Panc1 (cell line): ENCODE data around the gene PNMA1. TPM values are rescaled to one million over a fixed set of nuclear protein-coding genes. Genes with fewer than 3 reads are reported as not detected.

Experiments used
- ATAC-seq: fragments of 200-7000 bp; cut with Tn5 transposase; 2 replicates; pipeline ENCODE4 v1.9.1; 2020; ENCODE audit warnings: mild to moderate bottlenecking, moderate library complexity
- BruUV-seq: library from RNA; stranded (reverse); fragments of 400-500 nt; replicated peaks from 2 replicates; lab custom pipeline; 2021; lab: Mats Ljungman, UMichigan
- CTCF ChIA-PET: fragments of 300-600 bp; sonication (Branson Sonifier 250); formaldehyde crosslinking; loops from one replicate; lab custom pipeline; 2022; ENCODE audit warnings: antibody characterized with exemption; lab: Charles Lee
- POLR2A ChIA-PET: fragments of 300-600 bp; sonication (Branson Sonifier 250); formaldehyde crosslinking; loops from one replicate; lab custom pipeline; 2022; ENCODE audit warnings: antibody characterized with exemption; lab: Charles Lee
- DNase-seq: peaks from one replicate; pipeline ENCODE4 v3.0.0-alpha.2; 2010; ENCODE audit warnings: low read depth, low spot score
- H3K27ac ChIP-seq: 2 replicates; pipeline ENCODE4 v1.5.1; 2011; ENCODE audit warnings: mild to moderate bottlenecking, low read length, inconsistent platforms
- H3K27me3 ChIP-seq: fragments of 200-500 bp; sonication (Bioruptor generic); 2 replicates; pipeline ENCODE4 v1.6.0; 2014; ENCODE audit warnings: low read length, inconsistent platforms; ENCODE audit not compliant: control insufficient read depth, insufficient read depth
- H3K36me3 ChIP-seq: fragments of 200-500 bp; sonication (Bioruptor generic); 2 replicates; pipeline ENCODE4 v1.5.1; 2014; ENCODE audit warnings: inconsistent platforms, mild to moderate bottlenecking, low read length, moderate library complexity; ENCODE audit not compliant: control insufficient read depth, insufficient read depth
- H3K4me1 ChIP-seq: 2 replicates; pipeline ENCODE4 v1.5.1; 2011; ENCODE audit warnings: inconsistent platforms, mild to moderate bottlenecking, low read length, moderate library complexity; ENCODE audit not compliant: control insufficient read depth, insufficient read depth
- H3K4me3 ChIP-seq, 2 experiments: 2 replicates each; pipeline ENCODE4 v1.5.1; 2011 to 2012; ENCODE audit warnings: low read depth in 2 of 2, low read length in 2 of 2, mild to moderate bottlenecking in 2 of 2, inconsistent platforms in 1 of 2, moderate library complexity in 1 of 2
- H3K9me3 ChIP-seq: fragments of 200-500 bp; sonication (Bioruptor generic); 2 replicates; pipeline ENCODE4 v1.5.1; 2014; ENCODE audit warnings: low read depth, mild to moderate bottlenecking, inconsistent platforms, low read length, moderate library complexity; ENCODE audit not compliant: control insufficient read depth, insufficient read depth
- POLR2AphosphoS5 ChIP-seq: IDR thresholded peaks from 2 replicates; pipeline ENCODE4 v1.6.1; 2012; ENCODE audit warnings: mild to moderate bottlenecking, low read depth, low read length, moderate library complexity
- SIN3A ChIP-seq: IDR thresholded peaks from 2 replicates; pipeline ENCODE4 v1.6.1; 2012; ENCODE audit warnings: low read depth, mild to moderate bottlenecking, low read length, moderate library complexity, borderline replicate concordance; ENCODE audit not compliant: insufficient read depth
- TCF7L2 ChIP-seq: IDR thresholded peaks from 2 replicates; pipeline ENCODE4 v1.6.1; 2011; ENCODE audit warnings: mild to moderate bottlenecking, low read depth, low read length, inconsistent platforms
- in situ Hi-C: cut with HindIII; loops from 2 replicates; pipeline ENCODE4 v1.10.0; 2016; ENCODE audit warnings: low sequenced_read_pairs, low pct_unique_long_range_greater_than_20kb
- intact Hi-C: fragments of 100-400 bp; cut with micrococcal nuclease; formaldehyde crosslinking; loops from one replicate; pipeline ENCODE4 v1.10.0; 2022; ENCODE audit not compliant: unreplicated experiment
- total RNA-seq: library from RNA; stranded (reverse); gene quantifications from one replicate; pipeline ENCODE4 v1.2.1, GENCODE V29; 2021; ENCODE audit not compliant: unreplicated experiment
- TF ChIP-seq, protein P1 (sequence below), 2 experiments: IDR thresholded peaks; 2 replicates each; pipeline ENCODE4 v1.6.1; 2011 to 2012; ENCODE audit warnings: low read depth in 2 of 2, control low read depth in 1 of 2, low read length in 1 of 2, mild to moderate bottlenecking in 1 of 2, moderate library complexity in 1 of 2; ENCODE audit not compliant: insufficient read depth in 1 of 2
- TF ChIP-seq, protein P2 (sequence below): fragments of 450-650 bp; IDR thresholded peaks from 2 replicates; pipeline ENCODE4 v1.5.1; 2017; ENCODE audit warnings: mild to moderate bottlenecking

The PNMA1 gene
- total RNA-seq, 1 experiment from 2014 or later = 49.7 TPM

DNA sequence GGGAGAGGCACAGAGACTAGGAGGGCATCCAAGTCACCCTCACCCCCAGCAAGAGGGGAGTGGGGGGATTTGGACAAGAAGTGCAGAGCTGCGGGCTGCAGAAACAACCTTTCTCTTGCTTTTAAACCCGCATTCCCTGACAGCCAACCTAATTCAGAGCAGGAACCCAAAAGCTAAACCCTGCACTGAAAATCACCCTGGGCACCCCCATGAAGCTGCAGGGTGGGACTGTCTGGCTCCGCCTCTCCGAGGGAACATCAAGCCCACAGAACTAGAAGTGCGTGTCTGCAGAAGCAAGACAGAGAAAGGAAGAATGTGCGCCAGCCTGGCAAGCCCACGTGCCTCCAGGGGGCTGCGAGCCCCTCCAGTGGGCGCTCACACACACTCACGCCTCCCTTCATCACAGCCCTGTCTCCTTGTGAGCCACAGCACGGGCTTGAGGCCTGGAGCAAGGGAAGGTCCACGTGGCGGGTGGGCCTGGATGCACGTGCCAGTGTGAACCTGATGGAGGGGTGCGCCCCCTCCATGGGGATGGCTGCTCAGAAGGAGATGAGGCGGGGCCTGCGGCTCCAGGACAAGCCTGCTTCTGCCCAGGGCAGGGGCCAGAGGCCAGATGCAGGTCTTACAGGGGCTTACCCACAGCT lies 27.8 kb upstream of the PNMA1 start:
- no peaks in the 10 kb centered on the region for H3K9me3 ChIP-seq
- CTCF ChIA-PET = interaction anchor here (1.1 kb wide), 1 partner anchor 13 kb away, joined by 9 read pairs; no protein-coding TSS in a partner anchor
- peak overlapping the region; percentile 82 for H3K27ac ChIP-seq
- DNase-seq (no peak), ATAC-seq (no peak)
- no peaks in the 10 kb centered on the region for H3K27me3 ChIP-seq
- intact Hi-C loops (no loop called here), in situ Hi-C loops (no loop called here)
- no peaks in the 10 kb centered on the region for H3K36me3 ChIP-seq
- peak overlapping the region; percentile 2 to 37; a peak in 3 of 4 replicates for H3K4me3 ChIP-seq
- POLR2A ChIA-PET = interaction anchor here (0.5 kb wide), 1 partner anchor 12 kb away, joined by 5 read pairs; no protein-coding TSS in a partner anchor
- peaks cover 78% of the 10 kb centered on the region for H3K4me1 ChIP-seq
- BruUV-seq = no TSS peak
- TF ChIP-seq TCF7L2 (no peak), POLR2AphosphoS5 (no peak), SIN3A (no peak)
- TF ChIP-seq, protein P1, sequence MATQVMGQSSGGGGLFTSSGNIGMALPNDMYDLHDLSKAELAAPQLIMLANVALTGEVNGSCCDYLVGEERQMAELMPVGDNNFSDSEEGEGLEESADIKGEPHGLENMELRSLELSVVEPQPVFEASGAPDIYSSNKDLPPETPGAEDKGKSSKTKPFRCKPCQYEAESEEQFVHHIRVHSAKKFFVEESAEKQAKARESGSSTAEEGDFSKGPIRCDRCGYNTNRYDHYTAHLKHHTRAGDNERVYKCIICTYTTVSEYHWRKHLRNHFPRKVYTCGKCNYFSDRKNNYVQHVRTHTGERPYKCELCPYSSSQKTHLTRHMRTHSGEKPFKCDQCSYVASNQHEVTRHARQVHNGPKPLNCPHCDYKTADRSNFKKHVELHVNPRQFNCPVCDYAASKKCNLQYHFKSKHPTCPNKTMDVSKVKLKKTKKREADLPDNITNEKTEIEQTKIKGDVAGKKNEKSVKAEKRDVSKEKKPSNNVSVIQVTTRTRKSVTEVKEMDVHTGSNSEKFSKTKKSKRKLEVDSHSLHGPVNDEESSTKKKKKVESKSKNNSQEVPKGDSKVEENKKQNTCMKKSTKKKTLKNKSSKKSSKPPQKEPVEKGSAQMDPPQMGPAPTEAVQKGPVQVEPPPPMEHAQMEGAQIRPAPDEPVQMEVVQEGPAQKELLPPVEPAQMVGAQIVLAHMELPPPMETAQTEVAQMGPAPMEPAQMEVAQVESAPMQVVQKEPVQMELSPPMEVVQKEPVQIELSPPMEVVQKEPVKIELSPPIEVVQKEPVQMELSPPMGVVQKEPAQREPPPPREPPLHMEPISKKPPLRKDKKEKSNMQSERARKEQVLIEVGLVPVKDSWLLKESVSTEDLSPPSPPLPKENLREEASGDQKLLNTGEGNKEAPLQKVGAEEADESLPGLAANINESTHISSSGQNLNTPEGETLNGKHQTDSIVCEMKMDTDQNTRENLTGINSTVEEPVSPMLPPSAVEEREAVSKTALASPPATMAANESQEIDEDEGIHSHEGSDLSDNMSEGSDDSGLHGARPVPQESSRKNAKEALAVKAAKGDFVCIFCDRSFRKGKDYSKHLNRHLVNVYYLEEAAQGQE (IDR thresholded peaks at IDR 0.05; ENCODE audit: insufficient read depth in 1 of 2, low read depth in 2 of 2, low read length in 1 of 2) = no peak
- TF ChIP-seq, protein P2, sequence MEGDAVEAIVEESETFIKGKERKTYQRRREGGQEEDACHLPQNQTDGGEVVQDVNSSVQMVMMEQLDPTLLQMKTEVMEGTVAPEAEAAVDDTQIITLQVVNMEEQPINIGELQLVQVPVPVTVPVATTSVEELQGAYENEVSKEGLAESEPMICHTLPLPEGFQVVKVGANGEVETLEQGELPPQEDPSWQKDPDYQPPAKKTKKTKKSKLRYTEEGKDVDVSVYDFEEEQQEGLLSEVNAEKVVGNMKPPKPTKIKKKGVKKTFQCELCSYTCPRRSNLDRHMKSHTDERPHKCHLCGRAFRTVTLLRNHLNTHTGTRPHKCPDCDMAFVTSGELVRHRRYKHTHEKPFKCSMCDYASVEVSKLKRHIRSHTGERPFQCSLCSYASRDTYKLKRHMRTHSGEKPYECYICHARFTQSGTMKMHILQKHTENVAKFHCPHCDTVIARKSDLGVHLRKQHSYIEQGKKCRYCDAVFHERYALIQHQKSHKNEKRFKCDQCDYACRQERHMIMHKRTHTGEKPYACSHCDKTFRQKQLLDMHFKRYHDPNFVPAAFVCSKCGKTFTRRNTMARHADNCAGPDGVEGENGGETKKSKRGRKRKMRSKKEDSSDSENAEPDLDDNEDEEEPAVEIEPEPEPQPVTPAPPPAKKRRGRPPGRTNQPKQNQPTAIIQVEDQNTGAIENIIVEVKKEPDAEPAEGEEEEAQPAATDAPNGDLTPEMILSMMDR = no peak

DNA sequence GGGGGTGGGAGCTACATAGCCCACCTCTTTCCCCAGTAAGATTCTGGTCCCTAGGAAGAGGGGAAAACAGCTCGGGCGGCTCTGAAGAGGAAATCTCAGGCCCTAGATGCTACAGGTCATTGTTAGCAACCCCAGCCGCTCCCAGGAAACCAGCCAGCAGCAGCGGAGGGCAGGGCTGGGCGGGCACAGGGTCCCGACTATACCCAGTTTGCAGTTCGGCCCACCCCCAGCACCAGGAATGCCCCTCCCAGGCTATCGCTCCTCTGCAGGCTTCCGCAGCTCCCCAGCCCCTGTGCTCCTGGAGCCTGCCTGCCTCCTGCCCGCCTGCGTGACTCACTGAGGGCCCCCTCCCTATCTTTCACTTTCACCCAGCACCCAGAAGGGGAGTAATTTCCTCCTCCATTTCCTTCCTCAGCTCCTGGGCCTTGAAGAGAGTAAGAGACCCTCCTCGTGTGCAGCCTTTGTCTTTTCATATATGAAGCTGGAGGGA lies 27.2 kb upstream of the PNMA1 start:
- intact Hi-C loops = no loop called here
- Histone ChIP-seq H3K4me1 (peaks cover 72% of the 10 kb centered on the region), H3K9me3 (no peaks in the 10 kb centered on the region), H3K4me3 (peak overlapping the region; percentile 2 to 37; a peak in 3 of 4 replicates), H3K27ac (peak overlapping the region; percentile 82), H3K36me3 (no peaks in the 10 kb centered on the region), H3K27me3 (no peaks in the 10 kb centered on the region)
- TF ChIP-seq, protein P1 (IDR thresholded peaks at IDR 0.05; ENCODE audit: insufficient read depth in 1 of 2, low read depth in 2 of 2, low read length in 1 of 2) = no peak
- BruUV-seq = no TSS peak
- no peak for DNase-seq
- in situ Hi-C loops = no loop called here
- ChIA-PET CTCF (interaction anchor here (0.6 to 1.1 kb wide), 4 partner anchors 12 to 511 kb away, joined by 3 to 11 read pairs (median 8); no protein-coding TSS in a partner anchor), POLR2A (interaction anchor here (0.5 kb wide), 1 partner anchor 12 kb away, joined by 5 read pairs; no protein-coding TSS in a partner anchor)
- peak; percentile 58 for ATAC-seq
